K562 (cell line): ENCODE data around the gene ARHGAP25. TPM values are rescaled to one million over a fixed set of nuclear protein-coding genes. Genes with fewer than 3 reads are reported as not detected.

Experiments
- CBX1 ChIP-seq: sonication (generic); IDR thresholded peaks from 2 replicates; pipeline ENCODE4 v1.6.1; 2016; ENCODE audit warnings: antibody characterized with exemption, low read depth, mild to moderate bottlenecking
- CGGBP1 ChIP-seq: fragments of 250-450 bp; sonication (Bioruptor Pico); IDR thresholded peaks from 2 replicates; pipeline ENCODE4 v1.9.0; 2021; ENCODE audit warnings: mild to moderate bottlenecking
- CREB1 ChIP-seq, 2 experiments: sonication (generic) in 1 of 2; formaldehyde crosslinking in 1 of 2; IDR thresholded peaks; 2 replicates each; pipeline versions ENCODE4 v1.6.1 to v1.8.0; 2012 to 2022; ENCODE audit warnings: inconsistent platforms in 1 of 2, mild to moderate bottlenecking in 1 of 2, missing genetic modification reagents in 1 of 2, moderate library complexity in 1 of 2
- HMBOX1 ChIP-seq: sonication (generic); IDR thresholded peaks from 2 replicates; pipeline ENCODE4 v1.6.1; 2016
- HSF4 ChIP-seq: fragments of 250-450 bp; sonication (Bioruptor Pico); IDR thresholded peaks from 2 replicates; pipeline ENCODE4 v2.1.2; 2022; ENCODE audit warnings: mild to moderate bottlenecking, moderate library complexity, borderline replicate concordance
- IRF2 ChIP-seq: sonication (generic); formaldehyde crosslinking; IDR thresholded peaks from 2 replicates; pipeline ENCODE4 v1.8.1; 2022; ENCODE audit warnings: mild to moderate bottlenecking, missing genetic modification reagents
- NELFE ChIP-seq: IDR thresholded peaks from 2 replicates; pipeline ENCODE4 v1.6.1; 2011; ENCODE audit warnings: mild to moderate bottlenecking; ENCODE audit not compliant: insufficient read depth, insufficient read length
- SMARCA5 ChIP-seq: fragments of 450-650 bp; IDR thresholded peaks from 2 replicates; pipeline ENCODE4 v1.6.1; 2016
- TBL1XR1 ChIP-seq, 2 experiments: IDR thresholded peaks; 2 replicates each; pipeline ENCODE4 v1.6.1; 2012; ENCODE audit warnings: improper control_type of control experiment in 2 of 2, low read length in 2 of 2, mild to moderate bottlenecking in 1 of 2
- ZBTB5 ChIP-seq: fragments of 450-650 bp; IDR thresholded peaks from 2 replicates; pipeline ENCODE4 v1.6.1; 2017; ENCODE audit warnings: antibody characterized with exemption
- ZFP1 ChIP-seq: fragments of 450-650 bp; formaldehyde crosslinking; IDR thresholded peaks from 2 replicates; pipeline ENCODE4 v1.4.0; 2020; ENCODE audit warnings: mild to moderate bottlenecking, mixed read lengths
- ZNF174 ChIP-seq: fragments of 250-450 bp; sonication (Bioruptor Pico); IDR thresholded peaks from 2 replicates; pipeline ENCODE4 v1.4.0; 2020; ENCODE audit warnings: mild to moderate bottlenecking
- ZNF280A ChIP-seq: fragments of 450-650 bp; IDR thresholded peaks from 2 replicates; pipeline ENCODE4 v1.6.1; 2018; ENCODE audit warnings: mild to moderate bottlenecking, low read depth; ENCODE audit not compliant: partially characterized antibody
- ZNF395 ChIP-seq: fragments of 200-800 bp; sonication (Bioruptor generic); IDR thresholded peaks from 2 replicates; pipeline ENCODE4 v1.6.1; 2017; ENCODE audit warnings: missing genetic modification characterization, missing compliant biosample characterization
- ZNF639 ChIP-seq, 2 experiments: fragments of 200-800 bp in 1 of 2; sonication (Bioruptor generic) in 1 of 2; sonication (generic) in 1 of 2; formaldehyde crosslinking in 1 of 2; IDR thresholded peaks in 1 of 2; conservative IDR thresholded peaks in 1 of 2; 2 replicates each; pipeline versions ENCODE4 v1.5.0 to v1.6.1; 2016 to 2020; ENCODE audit warnings: missing compliant biosample characterization in 1 of 2, missing genetic modification characterization in 1 of 2, missing genetic modification reagents in 1 of 2
- ZNF644 ChIP-seq: fragments of 200-800 bp; sonication (Bioruptor generic); IDR thresholded peaks from 2 replicates; pipeline ENCODE4 v1.6.1; 2016; ENCODE audit warnings: low read depth, missing genetic modification characterization, missing compliant biosample characterization
- ZNF699 ChIP-seq: fragments of 250-450 bp; sonication (Bioruptor Pico); IDR thresholded peaks from 2 replicates; pipeline ENCODE4 v1.8.0; 2021; ENCODE audit warnings: mild to moderate bottlenecking, moderate library complexity; ENCODE audit not compliant: insufficient replicate concordance
- ZNF75A ChIP-seq: fragments of 450-650 bp; formaldehyde crosslinking; IDR thresholded peaks from 2 replicates; pipeline ENCODE4 v1.4.0; 2020; ENCODE audit warnings: mild to moderate bottlenecking
- ZNF778 ChIP-seq: fragments of 450-650 bp; formaldehyde crosslinking; IDR thresholded peaks from 2 replicates; pipeline ENCODE4 v1.4.0; 2020; ENCODE audit warnings: mild to moderate bottlenecking, moderate library complexity
- polyA plus RNA-seq, 8 experiments: library from polyadenylated mRNA; depleted of rRNA in 4 of 8; stranded (reverse) in 5 of 8; unstranded in 3 of 8; fragments of >200 nt; fragmentation: Nextera tagmentation in 2 of 8; fragmentation: Illumina TruSeq in 1 of 8; extraction: Ambion mirVana in 2 of 8; extraction: Trizol in 1 of 8; gene quantifications; 2 replicates each; pipeline versions ENCODE4 v1.2.1 to v1.2.3, GENCODE V29; 2011 to 2014; ENCODE audit warnings: inconsistent platforms in 1 of 8, missing spikeins in 1 of 8
- total RNA-seq, 7 experiments: library from RNA; depleted of rRNA in 6 of 7; stranded (reverse); fragments of >200 nt in 6 of 7; fragmentation: Illumina TruSeq in 2 of 7; extraction: Trizol in 2 of 7; gene quantifications; 2 replicates each; pipeline versions ENCODE4 v1.2.1 to v1.2.3, GENCODE V29; 2011 to 2021; ENCODE audit warnings: low replicate concordance in 1 of 7

ARHGAP25 gene
- total and polyA plus RNA-seq, 9 of the 15 experiments (the other 6 are each of a cell fraction or from before 2014, with no cell fraction given) = 4.9 to 14.8 (median 10.7) TPM

GRCh38 chr2:68853915-68854314, 119.3 kb downstream of the ARHGAP25 start (continued):
- no peak for TF ChIP-seq ZNF280A
- no peak for TF ChIP-seq ZNF699 (CRISPR knock-in tag)
- TF ChIP-seq ZBTB5 = no peak
- TF ChIP-seq ZNF644 (tag) = 0 out of 2 replicates have a peak, but pooled peaks have one; percentile 46
- peak in 1 of 2 experiments; percentile 54; a peak in 1 of 4 replicates for TF ChIP-seq ZNF639 (CRISPR knock-in tag; conservative IDR thresholded peaks at IDR 0.05 in 1 of 2, IDR thresholded peaks at IDR 0.05 in 1 of 2)
- TF ChIP-seq CREB1 (IDR thresholded peaks at IDR 0.05) = no peak
- TF ChIP-seq CREB1 (CRISPR knock-in tag; IDR thresholded peaks at IDR 0.05) = no peak
- TF ChIP-seq ZNF174 = no peak
- TF ChIP-seq HSF4 (CRISPR knock-in tag) = no peak
- TF ChIP-seq ZNF395 (CRISPR knock-in tag) = peak; percentile 24; the same call in 1 of the 2 replicates
- no peak for TF ChIP-seq ZNF778 (CRISPR knock-in tag)
- no peak for TF ChIP-seq CBX1
- peak; percentile 53 for TF ChIP-seq HMBOX1
- TF ChIP-seq SMARCA5 = no peak
- TF ChIP-seq CGGBP1 = no peak
- TF ChIP-seq NELFE = no peak
- TF ChIP-seq TBL1XR1 (IDR thresholded peaks at IDR 0.05; ENCODE audit: low read length in 2 of 2) = no peak
- TF ChIP-seq ZFP1 (CRISPR knock-in tag) = no peak
- TF ChIP-seq ZNF75A (CRISPR knock-in tag) = no peak
- no peak for TF ChIP-seq IRF2 (CRISPR knock-in tag)
